ENCODE measurements around the gene CORO1C. TPM values are rescaled to one million over a fixed set of nuclear protein-coding genes. Genes with fewer than 3 reads are reported as not detected.

The CORO1C gene
- total RNA-seq, 1 donor from 2014 or later = 128 TPM

DNA sequence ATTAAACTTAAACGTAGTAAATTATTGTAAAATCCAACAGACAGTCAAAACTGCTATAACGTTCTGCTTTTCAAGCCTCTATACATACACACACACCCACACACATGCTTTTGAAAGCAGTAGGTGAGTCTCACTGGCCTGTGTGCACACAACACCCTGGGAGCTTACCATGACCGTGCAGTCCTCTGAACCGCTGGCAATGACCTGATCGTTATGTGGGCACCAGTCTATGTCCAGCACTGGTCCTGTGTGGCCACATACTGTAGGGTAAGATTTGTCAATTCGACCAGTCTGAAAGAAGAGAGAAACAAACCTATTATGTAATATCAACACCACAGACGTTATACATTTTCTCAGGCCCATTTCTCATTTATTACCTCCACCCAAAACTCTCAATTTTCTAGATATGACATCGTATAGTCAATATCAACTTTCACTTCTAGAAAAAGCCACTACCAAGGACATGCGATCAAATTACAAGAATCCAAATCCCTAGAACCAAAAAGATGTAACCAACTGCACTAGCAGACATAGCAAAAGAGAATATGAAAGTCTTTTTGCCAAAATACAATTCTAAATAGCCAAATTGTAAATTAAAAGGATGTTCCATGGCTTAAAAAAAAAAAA, 53.1 kb downstream of the CORO1C start:
- TF ChIP-seq EZH2phosphoT487 (IDR thresholded peaks at IDR 0.05) = no peak
- TF ChIP-seq EZH2 (IDR thresholded peaks at IDR 0.05) = no peak
- TF ChIP-seq, protein P1, sequence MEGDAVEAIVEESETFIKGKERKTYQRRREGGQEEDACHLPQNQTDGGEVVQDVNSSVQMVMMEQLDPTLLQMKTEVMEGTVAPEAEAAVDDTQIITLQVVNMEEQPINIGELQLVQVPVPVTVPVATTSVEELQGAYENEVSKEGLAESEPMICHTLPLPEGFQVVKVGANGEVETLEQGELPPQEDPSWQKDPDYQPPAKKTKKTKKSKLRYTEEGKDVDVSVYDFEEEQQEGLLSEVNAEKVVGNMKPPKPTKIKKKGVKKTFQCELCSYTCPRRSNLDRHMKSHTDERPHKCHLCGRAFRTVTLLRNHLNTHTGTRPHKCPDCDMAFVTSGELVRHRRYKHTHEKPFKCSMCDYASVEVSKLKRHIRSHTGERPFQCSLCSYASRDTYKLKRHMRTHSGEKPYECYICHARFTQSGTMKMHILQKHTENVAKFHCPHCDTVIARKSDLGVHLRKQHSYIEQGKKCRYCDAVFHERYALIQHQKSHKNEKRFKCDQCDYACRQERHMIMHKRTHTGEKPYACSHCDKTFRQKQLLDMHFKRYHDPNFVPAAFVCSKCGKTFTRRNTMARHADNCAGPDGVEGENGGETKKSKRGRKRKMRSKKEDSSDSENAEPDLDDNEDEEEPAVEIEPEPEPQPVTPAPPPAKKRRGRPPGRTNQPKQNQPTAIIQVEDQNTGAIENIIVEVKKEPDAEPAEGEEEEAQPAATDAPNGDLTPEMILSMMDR (IDR thresholded peaks at IDR 0.05) = no peak
- Histone ChIP-seq H3K4me1 (peaks cover 13% of the 10 kb centered on the region), H3K79me2 (ENCODE audit: low read depth) (peaks cover 51% of the 10 kb centered on the region), H3F3A (ENCODE audit: low read depth) (peaks cover 5% of the 10 kb centered on the region), H3K9ac (no peak overlapping the region), H3K27me3 (no peaks in the 10 kb centered on the region), H3K4me2 (no peak overlapping the region), H3K27ac (no peak overlapping the region), H4K20me1 (ENCODE audit: low read depth) (peaks cover 24% of the 10 kb centered on the region), H3K9me3 (ENCODE audit: low read depth) (no peaks in the 10 kb centered on the region), H2AFZ (replicated peaks) (no peak overlapping the region), H3K36me3 (no peaks in the 10 kb centered on the region), H3K4me3 (no peak overlapping the region)
- no peak for DNase-seq (ENCODE audit: low spot score)
- H3K4me3 Mint-ChIP-seq = no peak overlapping the region
- peaks cover 35% of the 10 kb centered on the region for H3K36me3 Mint-ChIP-seq
- peaks cover 2% of the 10 kb centered on the region for H3K27me3 Mint-ChIP-seq (ENCODE audit: insufficient read depth, low read depth)
- no peak overlapping the region for H3K27ac Mint-ChIP-seq
- no peaks in the 10 kb centered on the region for H3K9me3 Mint-ChIP-seq
- peaks cover 6% of the 10 kb centered on the region for H3K4me1 Mint-ChIP-seq

DNA sequence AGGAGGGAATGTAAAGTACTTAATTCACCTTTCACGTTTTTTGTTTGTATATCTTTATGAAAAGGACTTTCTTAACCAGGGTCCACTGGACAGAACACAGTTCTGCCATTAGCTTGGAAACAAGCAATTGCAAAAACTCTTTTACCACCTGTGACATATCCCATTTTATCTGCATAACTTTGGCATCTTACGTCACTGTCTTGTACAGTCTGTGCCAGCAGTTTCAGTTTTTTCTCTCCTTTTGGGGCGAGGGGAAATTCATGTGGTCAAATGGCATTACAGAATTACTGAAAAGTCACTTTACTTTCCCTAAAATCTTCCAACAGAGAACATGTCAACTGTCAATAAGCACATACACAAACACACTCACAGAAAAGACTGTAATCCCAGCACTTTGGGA, 53.9 kb downstream of the CORO1C start:
- TF ChIP-seq, protein P1 (IDR thresholded peaks at IDR 0.05) = no peak
- TF ChIP-seq EZH2 (IDR thresholded peaks at IDR 0.05) (no peak), EZH2phosphoT487 (IDR thresholded peaks at IDR 0.05) (no peak)
- Mint-ChIP-seq H3K27me3 (ENCODE audit: insufficient read depth, low read depth) (peaks cover 2% of the 10 kb centered on the region), H3K9me3 (no peaks in the 10 kb centered on the region), H3K4me1 (peaks cover 6% of the 10 kb centered on the region), H3K27ac (no peak overlapping the region), H3K36me3 (peaks cover 37% of the 10 kb centered on the region), H3K4me3 (no peak overlapping the region)
- DNase-seq (ENCODE audit: low spot score) = no peak
- H2AFZ ChIP-seq (replicated peaks) = no peak overlapping the region
- no peaks in the 10 kb centered on the region for H3K27me3 ChIP-seq
- H3K79me2 ChIP-seq (ENCODE audit: low read depth) = peaks cover 45% of the 10 kb centered on the region
- H4K20me1 ChIP-seq (ENCODE audit: low read depth) = peaks cover 24% of the 10 kb centered on the region
- H3K9me3 ChIP-seq (ENCODE audit: low read depth) = no peaks in the 10 kb centered on the region
- H3K4me1 ChIP-seq = peaks cover 13% of the 10 kb centered on the region
- H3F3A ChIP-seq (ENCODE audit: low read depth) = peaks cover 5% of the 10 kb centered on the region
- H3K27ac ChIP-seq = no peak overlapping the region
- H3K4me3 ChIP-seq = no peak overlapping the region
- no peak overlapping the region for H3K9ac ChIP-seq
- no peak overlapping the region for H3K4me2 ChIP-seq
- H3K36me3 ChIP-seq = no peaks in the 10 kb centered on the region

DNA sequence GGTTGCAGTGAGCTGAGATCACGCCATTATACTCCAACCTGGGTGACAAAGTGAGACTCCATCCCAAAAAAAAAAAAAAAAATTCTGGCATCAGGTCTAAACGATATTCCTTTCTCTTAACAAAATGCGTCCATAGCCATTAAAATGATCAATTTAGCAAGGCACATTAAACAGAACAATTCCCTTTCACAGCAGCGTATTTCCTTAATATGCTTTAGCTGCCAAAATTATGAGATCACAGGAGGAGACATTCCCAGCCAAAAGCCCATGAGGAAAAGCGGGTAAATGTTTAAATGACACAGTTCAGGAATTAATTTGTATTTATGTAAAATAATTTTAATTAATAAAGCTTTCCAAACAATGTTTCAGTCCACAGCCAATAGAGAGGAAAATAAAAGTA, 54.6 kb downstream of the CORO1C start:
- Histone ChIP-seq H3K27ac (no peak overlapping the region), H3K9ac (no peak overlapping the region), H3K4me1 (peaks cover 8% of the 10 kb centered on the region), H3K4me3 (no peak overlapping the region), H3K36me3 (no peaks in the 10 kb centered on the region), H4K20me1 (ENCODE audit: low read depth) (peaks cover 22% of the 10 kb centered on the region), H3K79me2 (ENCODE audit: low read depth) (peaks cover 39% of the 10 kb centered on the region), H3K4me2 (no peak overlapping the region), H3K27me3 (no peaks in the 10 kb centered on the region), H3K9me3 (ENCODE audit: low read depth) (no peaks in the 10 kb centered on the region), H3F3A (ENCODE audit: low read depth) (peaks cover 5% of the 10 kb centered on the region), H2AFZ (replicated peaks) (no peak overlapping the region)
- Mint-ChIP-seq H3K4me3 (no peak overlapping the region), H3K27me3 (ENCODE audit: insufficient read depth, low read depth) (peaks cover 2% of the 10 kb centered on the region), H3K27ac (no peak overlapping the region), H3K4me1 (peaks cover 6% of the 10 kb centered on the region), H3K36me3 (peaks cover 42% of the 10 kb centered on the region), H3K9me3 (no peaks in the 10 kb centered on the region)
- TF ChIP-seq EZH2 (IDR thresholded peaks at IDR 0.05) (no peak), EZH2phosphoT487 (IDR thresholded peaks at IDR 0.05) (no peak)
- TF ChIP-seq, protein P1 (IDR thresholded peaks at IDR 0.05) = no peak
- DNase-seq (ENCODE audit: low spot score) = no peak
